HepG2 (cell line): ENCODE measurements around the gene SPANXA2. TPM values are rescaled to one million over a fixed set of nuclear protein-coding genes. Genes with fewer than 3 reads are reported as not detected.

ENCODE experiments used
- ATAC-seq: fragments of 200-7000 bp; cut with Tn5 transposase; 3 replicates; pipeline ENCODE4 v1.9.1; 2020; ENCODE audit warnings: mild to moderate bottlenecking, moderate library complexity
- BruUV-seq: library from RNA; stranded (reverse); fragments of 400-500 nt; replicated peaks from 2 replicates; lab custom pipeline; 2021; lab: Mats Ljungman, UMichigan
- CTCF ChIA-PET: fragments of 300-600 bp; formaldehyde crosslinking; extraction: SDS; loops from one replicate; lab custom pipeline; 2021; ENCODE audit warnings: low total read pairs, inconsistent platforms, low intra/inter-chr PET ratio; lab: Yijun Ruan, JAX
- POLR2A ChIA-PET: fragments of 350-600 bp; sonication (Branson Sonifier 250); formaldehyde crosslinking; loops from one replicate; lab custom pipeline; 2020; ENCODE audit warnings: antibody characterized with exemption, inconsistent platforms; lab: Yijun Ruan, JAX
- DNase-seq: peaks from one replicate; pipeline ENCODE4 v3.0.0-alpha.2; 2015; ENCODE audit warnings: low spot score
- FAIRE-seq: peaks from 3 replicates; lab custom pipeline; 2011; peaks lifted over from hg19 to GRCh38; lab: Jason Lieb, UNC
- H2AFZ ChIP-seq: one replicate; pipeline ENCODE4 v1.6.1; 2011; ENCODE audit warnings: low read length, inconsistent platforms
- H3K27ac ChIP-seq: fragments of 300-600 bp; 3 replicates; pipeline ENCODE4 v1.8.0; 2011; ENCODE audit warnings: mixed run types, mild to moderate bottlenecking, mixed read lengths, low read length, inconsistent platforms; ENCODE audit not compliant: insufficient read depth; ENCODE audit errors: extremely low read length
- H3K27me3 ChIP-seq, 2 experiments: fragments of 200-600 bp in 1 of 2; 2 replicates in 1 of 2; 3 replicates in 1 of 2; pipeline versions ENCODE4 v1.6.0 to v1.8.0; 2011; ENCODE audit warnings: low read length in 2 of 2, mild to moderate bottlenecking in 2 of 2, moderate library complexity in 2 of 2, inconsistent platforms in 1 of 2; ENCODE audit not compliant: insufficient read depth in 2 of 2, control insufficient read depth in 1 of 2
- H3K36me3 ChIP-seq, 2 experiments: fragments of 200-600 bp in 1 of 2; replicated peaks in 1 of 2; 2 replicates in 1 of 2; 3 replicates in 1 of 2; pipeline versions ENCODE4 v1.5.1 to v1.8.0; 2011; ENCODE audit warnings: low read length in 2 of 2, inconsistent platforms in 1 of 2; ENCODE audit not compliant: insufficient read depth in 2 of 2, control insufficient read depth in 1 of 2
- H3K4me1 ChIP-seq: 2 replicates; pipeline ENCODE4 v1.5.1; 2012; ENCODE audit warnings: low read length, inconsistent platforms; ENCODE audit not compliant: insufficient read depth
- H3K4me2 ChIP-seq: 2 replicates; pipeline ENCODE4 v1.6.0; 2011; ENCODE audit warnings: low read depth, low read length, inconsistent platforms
- H3K4me3 ChIP-seq, 3 experiments: fragments of 200-600 bp in 1 of 3; sonication (generic), shearing (Covaris generic) in 1 of 3; replicated peaks in 1 of 3; 2 replicates each; pipeline ENCODE4 v1.5.1; 2011 to 2016; ENCODE audit warnings: low read length in 3 of 3, inconsistent platforms in 2 of 3, low read depth in 2 of 3, mild to moderate bottlenecking in 2 of 3, control low read depth in 1 of 3, mixed read lengths in 1 of 3; ENCODE audit not compliant: insufficient read depth in 1 of 3
- H3K79me2 ChIP-seq: one replicate; pipeline ENCODE4 v1.6.1; 2011; ENCODE audit warnings: low read length, inconsistent platforms; ENCODE audit not compliant: insufficient read depth
- H3K9ac ChIP-seq: 2 replicates; pipeline ENCODE4 v1.6.0; 2011; ENCODE audit warnings: mild to moderate bottlenecking, low read depth, low read length, inconsistent platforms; ENCODE audit not compliant: insufficient read depth
- H3K9me3 ChIP-seq: 2 replicates; pipeline ENCODE4 v1.5.1; 2012; ENCODE audit warnings: mild to moderate bottlenecking, low read length
- H4K20me1 ChIP-seq: 2 replicates; pipeline ENCODE4 v1.6.0; 2011; ENCODE audit warnings: inconsistent platforms, mild to moderate bottlenecking, low read length, moderate library complexity; ENCODE audit not compliant: insufficient read depth
- HNF1B ChIP-seq: sonication (generic); formaldehyde crosslinking; IDR thresholded peaks from 2 replicates; pipeline ENCODE4 v1.5.1; 2020; ENCODE audit warnings: mild to moderate bottlenecking, moderate library complexity, missing genetic modification reagents
- KDM4B ChIP-seq: sonication (generic); formaldehyde crosslinking; IDR thresholded peaks from 2 replicates; pipeline ENCODE4 v1.4.0; 2020; ENCODE audit warnings: missing genetic modification reagents
- MATR3 ChIP-seq: sonication (generic); formaldehyde crosslinking; IDR thresholded peaks from 2 replicates; pipeline ENCODE4 v1.4.0; 2020; ENCODE audit warnings: missing genetic modification reagents
- PCBP2 ChIP-seq: fragments of 200-400 bp; formaldehyde crosslinking; optimal IDR thresholded peaks from 2 replicates; pipeline ENCODE3; 2018; ENCODE audit warnings: low read length, low read depth; ENCODE audit not compliant: poor library complexity, severe bottlenecking
- PHF21A ChIP-seq: sonication (generic); formaldehyde crosslinking; IDR thresholded peaks from 2 replicates; pipeline ENCODE4 v1.5.0; 2020; ENCODE audit warnings: mild to moderate bottlenecking, missing genetic modification reagents
- RBM22 ChIP-seq: fragments of 200-400 bp; formaldehyde crosslinking; optimal IDR thresholded peaks from 2 replicates; pipeline ENCODE3; 2017; ENCODE audit warnings: mild to moderate bottlenecking, low read length, moderate library complexity
- THAP9 ChIP-seq: sonication (generic); formaldehyde crosslinking; IDR thresholded peaks from 2 replicates; pipeline ENCODE4; 2020; ENCODE audit warnings: missing genetic modification reagents, mild to moderate bottlenecking, borderline replicate concordance
- YY1 ChIP-seq: IDR thresholded peaks from 2 replicates; pipeline ENCODE4 v1.6.1; 2011; ENCODE audit warnings: low read length, low read depth, moderate library complexity, mild to moderate bottlenecking; ENCODE audit not compliant: insufficient read depth, insufficient replicate concordance
- ZBTB20 ChIP-seq: sonication (generic); formaldehyde crosslinking; IDR thresholded peaks from 2 replicates; pipeline ENCODE4 v1.8.1; 2023; ENCODE audit warnings: missing genetic modification reagents, low read depth, mild to moderate bottlenecking, borderline replicate concordance
- ZFP36L1 ChIP-seq: sonication (generic); formaldehyde crosslinking; IDR thresholded peaks from 2 replicates; pipeline ENCODE4 v1.8.0; 2022; ENCODE audit warnings: mild to moderate bottlenecking, missing genetic modification reagents, moderate library complexity
- ZKSCAN1 ChIP-seq: fragments of 150-350 bp; IDR thresholded peaks from 2 replicates; pipeline ENCODE4 v1.6.1; 2014; ENCODE audit warnings: low read length
- ZNF235 ChIP-seq: sonication (generic); formaldehyde crosslinking; IDR thresholded peaks from 2 replicates; pipeline ENCODE4 v1.8.1; 2023; ENCODE audit warnings: mild to moderate bottlenecking, missing genetic modification reagents, borderline replicate concordance
- ZNF564 ChIP-seq: sonication (generic); formaldehyde crosslinking; IDR thresholded peaks from 2 replicates; pipeline ENCODE4 v1.8.1; 2023; ENCODE audit warnings: mild to moderate bottlenecking, missing genetic modification reagents
- ZNF761 ChIP-seq: sonication (generic); formaldehyde crosslinking; conservative IDR thresholded peaks from 2 replicates; pipeline ENCODE4 v1.4.0; 2020; ENCODE audit warnings: mild to moderate bottlenecking, missing genetic modification reagents
- ZNF776 ChIP-seq: sonication (generic); formaldehyde crosslinking; IDR thresholded peaks from 2 replicates; pipeline ENCODE4 v1.4.0; 2020; ENCODE audit warnings: mild to moderate bottlenecking, missing genetic modification reagents
- ZSCAN20 ChIP-seq: sonication (generic); formaldehyde crosslinking; IDR thresholded peaks from 2 replicates; pipeline ENCODE4 v1.4.0; 2020; ENCODE audit warnings: missing genetic modification reagents, mild to moderate bottlenecking, borderline replicate concordance
- WGBS: methylation state at CpG from one replicate; pipeline ENCODE4 v1.1.6; 2017; ENCODE audit warnings: low lambda C conversion rate; 5-methylcytosine and 5-hydroxymethylcytosine counted together
- in situ Hi-C: cut with HindIII; loops from 2 replicates; pipeline ENCODE4 v1.10.0; 2017; ENCODE audit warnings: low pct_unique_long_range_greater_than_20kb; ENCODE audit not compliant: extremely low pct_ligation_motif_present
- intact Hi-C: fragments of 100-400 bp; cut with micrococcal nuclease; formaldehyde crosslinking; loops from one replicate; pipeline ENCODE4 v1.10.0; 2022; ENCODE audit not compliant: unreplicated experiment
- polyA plus RNA-seq, 8 experiments: library from polyadenylated mRNA; depleted of rRNA in 3 of 8; stranded (reverse) in 7 of 8; unstranded in 1 of 8; fragments of >200 nt; fragmentation: Illumina TruSeq in 4 of 8; extraction: Trizol in 4 of 8; gene quantifications; 2 replicates each; pipeline versions ENCODE4 v1.2.1 to v1.2.3, GENCODE V29; 2011 to 2016; ENCODE audit warnings: low read depth in 4 of 8, missing spikeins in 1 of 8, mixed read lengths in 1 of 8; ENCODE audit not compliant: insufficient read depth in 1 of 8
- total RNA-seq, 5 experiments: library from RNA; depleted of rRNA; stranded (reverse); fragments of >200 nt; fragmentation: Illumina TruSeq; extraction: Trizol; gene quantifications; 2 replicates each; pipeline ENCODE4 v1.2.3, GENCODE V29; 2016; ENCODE audit warnings: low read depth in 1 of 5

The SPANXA2 gene
- total and polyA plus RNA-seq, 2 of the 13 experiments (the other 11 are each of a cell fraction or from before 2014, with no cell fraction given): not detected

- ChIA-PET CTCF (no interaction called here), POLR2A (no interaction called here)
- WGBS: 50% methylated on average over 1 of the region's 2 CpGs
- H4K20me1 ChIP-seq: no peaks in the 10 kb centered on the region
- in situ Hi-C loops: no loop called here
- no peak overlapping the region for H2AFZ ChIP-seq
- no peak for TF ChIP-seq PHF21A (CRISPR knock-in tag)
- TF ChIP-seq HNF1B (CRISPR knock-in tag): no peak
- TF ChIP-seq MATR3: no peak
- no peak for TF ChIP-seq ZSCAN20 (CRISPR knock-in tag)
- TF ChIP-seq KDM4B (CRISPR knock-in tag): no peak
- TF ChIP-seq ZNF564 (CRISPR knock-in tag): no peak
- TF ChIP-seq RBM22: no peak
- no peak for TF ChIP-seq ZNF776 (CRISPR knock-in tag)
- no peak for TF ChIP-seq ZKSCAN1
- no peak for TF ChIP-seq ZNF761
- no peak for TF ChIP-seq ZNF235 (CRISPR knock-in tag)
- TF ChIP-seq PCBP2: no peak
- no peak for TF ChIP-seq ZBTB20 (CRISPR knock-in tag)
- TF ChIP-seq ZFP36L1 (CRISPR knock-in tag): no peak
- no peak for TF ChIP-seq YY1
- TF ChIP-seq THAP9: no peak
- no peak for ATAC-seq
- H3K9ac ChIP-seq: no peak overlapping the region
- DNase-seq: no peak
- no peaks in the 10 kb centered on the region; the same call in 1 of the 2 replicates for H3K9me3 ChIP-seq
- no peaks in the 10 kb centered on the region for H3K27me3 ChIP-seq
- no peaks in the 10 kb centered on the region for H3K36me3 ChIP-seq
- BruUV-seq: no TSS peak
- intact Hi-C loops: no loop called here
- no peaks in the 10 kb centered on the region for H3K79me2 ChIP-seq
- H3K4me1 ChIP-seq: no peaks in the 10 kb centered on the region
- no peak overlapping the region for H3K4me3 ChIP-seq
- H3K4me2 ChIP-seq: no peak overlapping the region
- no peak for FAIRE-seq
- H3K27ac ChIP-seq: no peak overlapping the region
These were observed 29.8 kb downstream of the SPANXA2 start for GRCh38 chrX:141619336-141619735.
